Activated T-cell treated with anti-CD3 and anti-CD28 coated beads, Interleukin-2, amount 50 U/mL, for 4 hours (primary cell): Measurements from ENCODE around the gene RBPJL. TPM values are rescaled to one million over a fixed set of nuclear protein-coding genes. Genes with fewer than 3 reads are reported as not detected.

Source experiments
- ATAC-seq, 2 donors: fragments of 200-7000 bp; cut with Tn5 transposase; one replicate each; pipeline ENCODE4 v1.10.0; 2021
- DNase-seq: peaks from one replicate; pipeline ENCODE4 v3.0.0-alpha.2; 2020
- H3K27me3 Mint-ChIP-seq: one replicate; pipeline ENCODE4 v1.8.0; 2021; ENCODE audit warnings: low read depth, mixed read lengths
- H3K36me3 Mint-ChIP-seq: one replicate; pipeline ENCODE4 v1.8.0; 2022; ENCODE audit warnings: mixed read lengths; ENCODE audit not compliant: insufficient read depth
- H3K4me1 Mint-ChIP-seq: one replicate; pipeline ENCODE4 v1.8.0; 2021; ENCODE audit warnings: low read depth, mixed read lengths
- H3K4me3 Mint-ChIP-seq: one replicate; pipeline ENCODE4 v1.8.0; 2021; ENCODE audit warnings: mild to moderate bottlenecking, moderate library complexity, mixed read lengths
- H3K9me3 Mint-ChIP-seq: one replicate; pipeline ENCODE4 v1.8.0; 2021; ENCODE audit warnings: mixed read lengths
- total RNA-seq, 3 donors: library from RNA; stranded (reverse); gene quantifications; one replicate each; pipeline ENCODE4 v1.2.1, GENCODE V29; 2021

The RBPJL gene
- total RNA-seq, 3 donors from 2014 or later, result 0.13 to 0.19 TPM; not detected in 1

GRCh38 chr20:45288376-45288775 lies 18.3 kb upstream of the RBPJL start:
- Mint-ChIP-seq H3K9me3 (no peaks in the 10 kb centered on the region), H3K4me3 (no peak overlapping the region), H3K27me3 (peaks cover 22% of the 10 kb centered on the region), H3K36me3 (no peaks in the 10 kb centered on the region), H3K4me1 (peaks cover 6% of the 10 kb centered on the region)
- DNase-seq (no peak), ATAC-seq (no peak)

- ATAC-seq, result no peak
- Mint-ChIP-seq H3K36me3 (no peaks in the 10 kb centered on the region), H3K27me3 (peaks cover 23% of the 10 kb centered on the region), H3K4me1 (peaks cover 7% of the 10 kb centered on the region), H3K9me3 (no peaks in the 10 kb centered on the region), H3K4me3 (no peak overlapping the region)
- no peak for DNase-seq
Observed at GRCh38 chr20:45288860-45289259, 17.8 kb upstream of the RBPJL start.

- no peaks in the 10 kb centered on the region for H3K9me3 Mint-ChIP-seq
- ATAC-seq (no peak), DNase-seq (no peak)
- H3K4me1 Mint-ChIP-seq, result peaks cover 8% of the 10 kb centered on the region
- H3K27me3 Mint-ChIP-seq, result peaks cover 30% of the 10 kb centered on the region
- no peak overlapping the region for H3K4me3 Mint-ChIP-seq
- H3K36me3 Mint-ChIP-seq, result no peaks in the 10 kb centered on the region
Observed at GRCh38 chr20:45289942-45290676, 16.5 kb upstream of the RBPJL start.

- DNase-seq (peak; percentile 53), ATAC-seq (peak; percentile 41 to 56)
- H3K27me3 Mint-ChIP-seq, result peaks cover 35% of the 10 kb centered on the region
Observed at GRCh38 chr20:45290677-45291355, 15.8 kb upstream of the RBPJL start.

GRCh38 chr20:45291526-45291925 lies 15.1 kb upstream of the RBPJL start:
- peaks cover 39% of the 10 kb centered on the region for H3K27me3 Mint-ChIP-seq
- no peaks in the 10 kb centered on the region for H3K36me3 Mint-ChIP-seq
- no peak for DNase-seq
- no peak overlapping the region for H3K4me3 Mint-ChIP-seq
- peaks cover 8% of the 10 kb centered on the region for H3K4me1 Mint-ChIP-seq
- no peak for ATAC-seq
- H3K9me3 Mint-ChIP-seq, result no peaks in the 10 kb centered on the region

More at GRCh38 chr20:45290677-45291355, 15.8 kb upstream of the RBPJL start:
- Mint-ChIP-seq H3K36me3 (no peaks in the 10 kb centered on the region), H3K4me1 (peaks cover 8% of the 10 kb centered on the region), H3K4me3 (no peak overlapping the region), H3K9me3 (no peaks in the 10 kb centered on the region)

- no peak for ATAC-seq
- peak overlapping the region; percentile 74 for H3K4me3 Mint-ChIP-seq
- peaks cover 8% of the 10 kb centered on the region for H3K4me1 Mint-ChIP-seq
- no peaks in the 10 kb centered on the region for H3K9me3 Mint-ChIP-seq
- H3K27me3 Mint-ChIP-seq, result peaks cover 35% of the 10 kb centered on the region
- H3K36me3 Mint-ChIP-seq, result no peaks in the 10 kb centered on the region
- no peak for DNase-seq
Observed at GRCh38 chr20:45292343-45292742, 14.3 kb upstream of the RBPJL start.

- DNase-seq, result peak; percentile 81
- peaks cover 8% of the 10 kb centered on the region for H3K4me1 Mint-ChIP-seq
- ATAC-seq, result peak; percentile 93 to 95
- no peaks in the 10 kb centered on the region for H3K9me3 Mint-ChIP-seq
- H3K27me3 Mint-ChIP-seq, result peaks cover 41% of the 10 kb centered on the region
- H3K36me3 Mint-ChIP-seq, result no peaks in the 10 kb centered on the region
- H3K4me3 Mint-ChIP-seq, result peak overlapping the region; percentile 74
Observed at GRCh38 chr20:45293041-45294002, 13.3 kb upstream of the RBPJL start.

- ATAC-seq, result no peak
- Mint-ChIP-seq H3K9me3 (no peaks in the 10 kb centered on the region), H3K4me1 (peaks cover 8% of the 10 kb centered on the region), H3K27me3 (peaks cover 41% of the 10 kb centered on the region), H3K36me3 (no peaks in the 10 kb centered on the region), H3K4me3 (peak overlapping the region; percentile 74)
- DNase-seq, result no peak
Observed at GRCh38 chr20:45294003-45294368, 12.7 kb upstream of the RBPJL start.

- no peak for DNase-seq
- no peak overlapping the region for H3K4me3 Mint-ChIP-seq
- peaks cover 42% of the 10 kb centered on the region for H3K27me3 Mint-ChIP-seq
- no peaks in the 10 kb centered on the region for H3K9me3 Mint-ChIP-seq
- no peak for ATAC-seq
- H3K4me1 Mint-ChIP-seq, result peaks cover 8% of the 10 kb centered on the region
- H3K36me3 Mint-ChIP-seq, result no peaks in the 10 kb centered on the region
Observed at GRCh38 chr20:45294659-45295058, 12.0 kb upstream of the RBPJL start.

GRCh38 chr20:45297786-45298497 lies 8.7 kb upstream of the RBPJL start:
- no peak overlapping the region for H3K4me3 Mint-ChIP-seq
- peaks cover 33% of the 10 kb centered on the region for H3K27me3 Mint-ChIP-seq

GRCh38 chr20:45299786-45300185 lies 6.9 kb upstream of the RBPJL start:
- no peaks in the 10 kb centered on the region for H3K36me3 Mint-ChIP-seq
- H3K27me3 Mint-ChIP-seq, result peaks cover 39% of the 10 kb centered on the region
- H3K4me1 Mint-ChIP-seq, result peaks cover 11% of the 10 kb centered on the region
- H3K4me3 Mint-ChIP-seq, result no peak overlapping the region
- ATAC-seq, result no peak
- no peaks in the 10 kb centered on the region for H3K9me3 Mint-ChIP-seq
- no peak for DNase-seq

More at GRCh38 chr20:45297786-45298497, 8.7 kb upstream of the RBPJL start:
- peaks cover 7% of the 10 kb centered on the region for H3K4me1 Mint-ChIP-seq
- H3K36me3 Mint-ChIP-seq, result no peaks in the 10 kb centered on the region
- ATAC-seq, result no peak
- no peak for DNase-seq
- no peaks in the 10 kb centered on the region for H3K9me3 Mint-ChIP-seq

GRCh38 chr20:45300961-45301360 lies 5.7 kb upstream of the RBPJL start:
- H3K9me3 Mint-ChIP-seq, result no peaks in the 10 kb centered on the region
- H3K4me1 Mint-ChIP-seq, result peaks cover 11% of the 10 kb centered on the region
- DNase-seq, result no peak
- no peak overlapping the region for H3K4me3 Mint-ChIP-seq
- H3K36me3 Mint-ChIP-seq, result no peaks in the 10 kb centered on the region
- peaks cover 41% of the 10 kb centered on the region for H3K27me3 Mint-ChIP-seq
- ATAC-seq, result peak; percentile 78 to 81

- no peak for DNase-seq
- Mint-ChIP-seq H3K4me3 (no peak overlapping the region), H3K9me3 (no peaks in the 10 kb centered on the region), H3K27me3 (peaks cover 40% of the 10 kb centered on the region), H3K4me1 (peaks cover 11% of the 10 kb centered on the region), H3K36me3 (no peaks in the 10 kb centered on the region)
- ATAC-seq, result peak; percentile 45 to 56
Observed at GRCh38 chr20:45301824-45302271, 4.8 kb upstream of the RBPJL start.
